ENCODE measurements around the gene CYB5RL.
"Not testable (repeated sequence)": the region's sequence is repeated elsewhere in the genome, so short reads cannot be mapped to it uniquely, and the experiment has no call there.

The CYB5RL gene

GRCh38 chr1:54219688-54220003 lies 19.8 kb upstream of the CYB5RL start:
- H3K27me3 ChIP-seq (ENCODE audit: insufficient read depth, insufficient read length) = no peaks in the 10 kb centered on the region
- H3K4me3 ChIP-seq (ENCODE audit: insufficient read length, low read depth) = no peak overlapping the region
- H3K9me3 ChIP-seq (ENCODE audit: insufficient read depth, low read length) = no peaks in the 10 kb centered on the region
- TF ChIP-seq SUZ12 (IDR thresholded peaks at IDR 0.05; ENCODE audit: extremely low read depth, insufficient read depth, insufficient read length) (no peak), YY1 (IDR thresholded peaks at IDR 0.05; ENCODE audit: insufficient read depth, insufficient read length) (no peak), ZNF274 (IDR thresholded peaks at IDR 0.05; ENCODE audit: low read depth, low read length) (no peak)
- DNase-seq (ENCODE audit: low read depth, low spot score) = no peak
- peaks cover 32% of the 10 kb centered on the region for H3K4me1 ChIP-seq (ENCODE audit: insufficient read depth, insufficient read length)
- no peak overlapping the region for H3K9ac ChIP-seq (ENCODE audit: insufficient read length, low read depth)
- peaks cover 83% of the 10 kb centered on the region for H3K36me3 ChIP-seq (ENCODE audit: insufficient read depth, insufficient read length, low read length)

- no peak for DNase-seq (ENCODE audit: low read depth, low spot score)
- H3K4me1 ChIP-seq (ENCODE audit: insufficient read depth, insufficient read length) = peaks cover 27% of the 10 kb centered on the region
- no peak overlapping the region for H3K9ac ChIP-seq (ENCODE audit: insufficient read length, low read depth)
- no peaks in the 10 kb centered on the region for H3K9me3 ChIP-seq (ENCODE audit: insufficient read depth, low read length)
- no peaks in the 10 kb centered on the region for H3K27me3 ChIP-seq (ENCODE audit: insufficient read depth, insufficient read length)
- H3K36me3 ChIP-seq (ENCODE audit: insufficient read depth, insufficient read length, low read length) = peaks cover 87% of the 10 kb centered on the region
- TF ChIP-seq YY1 (IDR thresholded peaks at IDR 0.05; ENCODE audit: insufficient read depth, insufficient read length) (no peak), SUZ12 (IDR thresholded peaks at IDR 0.05; ENCODE audit: extremely low read depth, insufficient read depth, insufficient read length) (no peak), ZNF274 (IDR thresholded peaks at IDR 0.05; ENCODE audit: low read depth, low read length) (no peak)
- H3K4me3 ChIP-seq (ENCODE audit: insufficient read length, low read depth) = no peak overlapping the region
These were observed 19.3 kb upstream of the CYB5RL start for GRCh38 chr1:54218883-54219687.

DNA sequence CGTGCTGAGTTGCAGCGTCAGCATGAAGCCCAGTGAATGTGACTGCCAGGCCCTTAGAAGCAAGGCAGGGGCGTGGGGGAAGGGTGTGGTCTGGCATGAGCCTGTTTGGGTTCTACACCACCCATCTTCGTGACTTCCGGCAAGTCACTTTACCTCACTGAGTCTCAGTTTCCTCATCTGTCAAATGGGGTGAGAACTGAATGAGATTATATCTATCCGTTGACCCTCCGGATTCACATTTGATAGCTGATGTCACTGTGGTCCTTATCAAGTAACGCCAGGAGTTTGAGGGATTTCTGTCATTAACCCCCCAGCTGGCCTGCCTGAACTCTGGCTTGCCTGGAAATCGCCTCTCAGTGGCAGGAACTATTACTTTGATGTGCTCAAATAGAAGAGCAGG lies 15.7 kb upstream of the CYB5RL start:
- no peak for TF ChIP-seq ZNF274 (IDR thresholded peaks at IDR 0.05; ENCODE audit: low read depth, low read length)
- TF ChIP-seq SUZ12 (IDR thresholded peaks at IDR 0.05; ENCODE audit: extremely low read depth, insufficient read depth, insufficient read length) = no peak
- TF ChIP-seq YY1 (IDR thresholded peaks at IDR 0.05; ENCODE audit: insufficient read depth, insufficient read length) = no peak
- peaks cover 99% of the 10 kb centered on the region for H3K36me3 ChIP-seq (ENCODE audit: insufficient read depth, insufficient read length, low read length)

GRCh38 chr1:54212872-54213271 lies 13.0 kb upstream of the CYB5RL start:
- no peak for TF ChIP-seq SUZ12 (IDR thresholded peaks at IDR 0.05; ENCODE audit: extremely low read depth, insufficient read depth, insufficient read length)
- no peak for TF ChIP-seq YY1 (IDR thresholded peaks at IDR 0.05; ENCODE audit: insufficient read depth, insufficient read length)
- TF ChIP-seq ZNF274 (IDR thresholded peaks at IDR 0.05; ENCODE audit: low read depth, low read length) = no peak
- no peak overlapping the region for H3K4me3 ChIP-seq (ENCODE audit: insufficient read length, low read depth)
- DNase-seq (ENCODE audit: low read depth, low spot score) = no peak
- H3K4me1 ChIP-seq (ENCODE audit: insufficient read depth, insufficient read length) = no peaks in the 10 kb centered on the region
- no peak overlapping the region for H3K9ac ChIP-seq (ENCODE audit: insufficient read length, low read depth)
- H3K9me3 ChIP-seq (ENCODE audit: insufficient read depth, low read length) = no peaks in the 10 kb centered on the region
- H3K36me3 ChIP-seq (ENCODE audit: insufficient read depth, insufficient read length, low read length) = peaks cover 95% of the 10 kb centered on the region
- H3K27me3 ChIP-seq (ENCODE audit: insufficient read depth, insufficient read length) = no peaks in the 10 kb centered on the region

More for the DNA sequence above, 15.7 kb upstream of the CYB5RL start:
- peaks cover 3% of the 10 kb centered on the region for H3K4me1 ChIP-seq (ENCODE audit: insufficient read depth, insufficient read length)
- H3K4me3 ChIP-seq (ENCODE audit: insufficient read length, low read depth) = no peak overlapping the region
- DNase-seq (ENCODE audit: low read depth, low spot score) = no peak
- H3K9me3 ChIP-seq (ENCODE audit: insufficient read depth, low read length) = no peaks in the 10 kb centered on the region
- H3K9ac ChIP-seq (ENCODE audit: insufficient read length, low read depth) = no peak overlapping the region
- no peaks in the 10 kb centered on the region for H3K27me3 ChIP-seq (ENCODE audit: insufficient read depth, insufficient read length)

- not testable (repeated sequence) for H3K4me3 ChIP-seq (ENCODE audit: insufficient read length, low read depth); H3K4me1 ChIP-seq (ENCODE audit: insufficient read depth, insufficient read length); H3K27me3 ChIP-seq (ENCODE audit: insufficient read depth, insufficient read length); H3K9me3 ChIP-seq (ENCODE audit: insufficient read depth, low read length); DNase-seq (ENCODE audit: low read depth, low spot score); H3K9ac ChIP-seq (ENCODE audit: insufficient read length, low read depth)
- H3K36me3 ChIP-seq (ENCODE audit: insufficient read depth, insufficient read length, low read length) = peaks cover 92% of the 10 kb centered on the region
These were observed 8.1 kb upstream of the CYB5RL start for GRCh38 chr1:54207896-54208295.

GRCh38 chr1:54207287-54207686 lies 7.5 kb upstream of the CYB5RL start:
- H3K36me3 ChIP-seq (ENCODE audit: insufficient read depth, insufficient read length, low read length) = peaks cover 92% of the 10 kb centered on the region
- TF ChIP-seq ZNF274 (IDR thresholded peaks at IDR 0.05; ENCODE audit: low read depth, low read length) (no peak), SUZ12 (IDR thresholded peaks at IDR 0.05; ENCODE audit: extremely low read depth, insufficient read depth, insufficient read length) (no peak), YY1 (IDR thresholded peaks at IDR 0.05; ENCODE audit: insufficient read depth, insufficient read length) (no peak)
- H3K9me3 ChIP-seq (ENCODE audit: insufficient read depth, low read length) = no peaks in the 10 kb centered on the region
- no peak overlapping the region for H3K4me3 ChIP-seq (ENCODE audit: insufficient read length, low read depth)
- H3K9ac ChIP-seq (ENCODE audit: insufficient read length, low read depth) = no peak overlapping the region
- H3K27me3 ChIP-seq (ENCODE audit: insufficient read depth, insufficient read length) = no peaks in the 10 kb centered on the region
- H3K4me1 ChIP-seq (ENCODE audit: insufficient read depth, insufficient read length) = peaks cover 3% of the 10 kb centered on the region
- DNase-seq (ENCODE audit: low read depth, low spot score) = no peak

GRCh38 chr1:54204199-54204598 lies 4.4 kb upstream of the CYB5RL start:
- Histone ChIP-seq H3K4me1 (ENCODE audit: insufficient read depth, insufficient read length) (peaks cover 4% of the 10 kb centered on the region), H3K9ac (ENCODE audit: insufficient read length, low read depth) (no peak overlapping the region), H3K27me3 (ENCODE audit: insufficient read depth, insufficient read length) (no peaks in the 10 kb centered on the region), H3K4me3 (ENCODE audit: insufficient read length, low read depth) (no peak overlapping the region), H3K36me3 (ENCODE audit: insufficient read depth, insufficient read length, low read length) (peaks cover 79% of the 10 kb centered on the region), H3K9me3 (ENCODE audit: insufficient read depth, low read length) (no peaks in the 10 kb centered on the region)
- TF ChIP-seq SUZ12 (IDR thresholded peaks at IDR 0.05; ENCODE audit: extremely low read depth, insufficient read depth, insufficient read length) = no peak
- TF ChIP-seq ZNF274 (IDR thresholded peaks at IDR 0.05; ENCODE audit: low read depth, low read length) = no peak
- no peak for DNase-seq (ENCODE audit: low read depth, low spot score)

All from NT2/D1 (cell line).